ENCODE results near the gene SCUBE2.
"Not testable (repeated sequence)": the region's sequence is repeated elsewhere in the genome, so short reads cannot be mapped to it uniquely, and the experiment has no call there.

Gene SCUBE2

GRCh38 chr11:9039863-9040262 is 51.5 kb downstream of the SCUBE2 start:
- DNase-seq = no peak

DNA sequence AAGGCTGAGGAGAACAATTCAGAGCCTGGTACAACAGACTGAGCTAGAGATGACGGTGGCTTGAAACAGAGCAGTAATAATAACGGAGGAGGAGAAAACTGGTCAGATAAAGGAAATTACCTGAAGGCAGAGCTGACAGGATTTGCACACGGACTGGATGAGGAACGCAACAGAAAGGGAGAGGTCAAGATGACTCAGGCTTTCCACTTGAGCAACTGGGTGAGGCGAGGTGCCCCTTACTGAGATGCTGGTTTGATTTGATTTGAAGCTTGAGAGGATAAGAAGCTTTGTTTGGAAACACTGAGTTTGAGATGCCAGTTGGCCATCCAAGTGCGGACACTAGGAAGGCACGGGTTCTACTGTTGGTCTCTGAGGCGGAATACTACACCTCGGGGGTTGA is 52.2 kb downstream of the SCUBE2 start:
- DNase-seq = no peak

GRCh38 chr11:9038541-9038940 is 52.9 kb downstream of the SCUBE2 start:
- DNase-seq = no peak

- DNase-seq = no peak
Measured at GRCh38 chr11:9037963-9038362, 53.4 kb downstream of the SCUBE2 start.

GRCh38 chr11:9037046-9037780 is 54.2 kb downstream of the SCUBE2 start:
- no peak for DNase-seq

GRCh38 chr11:9030601-9031000 is 60.8 kb downstream of the SCUBE2 start:
- no peak for DNase-seq

GRCh38 chr11:9029422-9029821 is 62.0 kb downstream of the SCUBE2 start:
- no peak for DNase-seq

DNA sequence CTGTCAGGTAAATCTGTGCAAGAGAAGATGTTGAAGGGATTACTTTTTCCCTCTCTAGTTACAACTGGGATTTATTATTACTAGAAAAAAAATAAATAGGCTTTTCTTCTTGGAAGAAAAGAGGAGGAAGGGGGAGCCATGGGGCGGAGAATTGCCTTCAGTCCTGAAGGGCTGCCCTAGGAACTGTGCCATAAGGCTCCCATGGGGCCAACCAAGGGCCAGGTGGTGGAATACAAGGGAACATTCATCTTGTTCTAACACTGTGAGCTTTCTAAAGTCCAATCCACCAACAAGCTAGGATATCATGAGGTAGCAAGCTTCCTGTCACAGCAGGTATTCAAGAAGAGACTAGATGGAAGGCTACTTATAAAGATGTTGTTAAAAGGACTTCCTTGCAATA is 62.8 kb downstream of the SCUBE2 start:
- DNase-seq = no peak

- DNase-seq = no peak
Measured at GRCh38 chr11:9025101-9025850, 66.1 kb downstream of the SCUBE2 start.

DNA sequence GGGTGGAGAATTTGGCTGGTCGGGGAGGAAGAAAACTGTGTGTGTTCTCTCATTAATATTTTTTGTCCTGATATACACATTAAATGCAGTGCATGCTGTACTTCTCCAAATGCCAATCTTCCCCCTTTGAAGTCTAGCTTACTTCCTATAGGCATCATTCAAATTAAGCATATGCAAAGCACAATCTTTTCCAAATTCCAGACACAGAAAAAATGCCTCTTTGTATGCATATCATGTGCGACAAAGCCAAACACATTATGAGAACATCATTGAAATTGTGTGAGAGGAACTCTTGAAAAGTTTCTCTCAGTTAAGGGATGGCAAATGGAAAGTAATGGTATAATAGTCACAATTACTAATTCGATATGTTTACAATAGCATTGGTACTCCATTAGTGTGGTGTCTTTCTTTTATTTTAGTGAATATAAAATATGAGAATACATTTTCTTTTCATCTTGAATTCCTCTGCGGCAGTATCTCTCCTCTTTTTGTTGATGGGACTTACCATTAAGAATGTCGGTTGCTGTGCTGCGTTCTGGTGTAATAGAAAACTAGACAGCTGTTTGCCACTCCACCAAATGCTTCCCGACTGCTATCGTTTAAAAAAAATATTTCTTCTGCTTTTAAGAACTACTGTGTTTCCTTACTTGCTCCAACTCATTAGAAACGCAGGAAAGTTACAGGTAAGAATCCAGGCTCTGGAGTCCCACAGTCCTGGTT is 68.3 kb downstream of the SCUBE2 start:
- no peak for DNase-seq

DNA sequence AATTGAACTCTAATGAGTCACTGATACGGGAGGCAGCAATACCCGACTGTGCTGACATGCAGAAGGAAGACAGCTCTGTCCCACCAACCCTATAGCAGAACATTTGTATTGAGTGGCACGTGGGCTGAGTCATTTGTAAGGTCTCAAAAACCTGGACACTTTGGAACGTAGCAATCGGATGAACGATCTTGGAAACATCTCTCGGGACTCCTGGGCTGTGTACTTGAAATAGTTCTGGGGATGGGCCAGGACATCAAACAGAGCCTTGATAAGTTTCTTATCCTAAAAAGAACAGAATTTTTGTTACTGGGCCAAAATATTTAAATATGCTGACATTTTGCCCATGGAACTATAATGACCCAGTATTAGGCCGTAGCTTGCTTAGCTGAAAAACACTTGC is 70.5 kb downstream of the SCUBE2 start:
- DNase-seq = no peak

DNA sequence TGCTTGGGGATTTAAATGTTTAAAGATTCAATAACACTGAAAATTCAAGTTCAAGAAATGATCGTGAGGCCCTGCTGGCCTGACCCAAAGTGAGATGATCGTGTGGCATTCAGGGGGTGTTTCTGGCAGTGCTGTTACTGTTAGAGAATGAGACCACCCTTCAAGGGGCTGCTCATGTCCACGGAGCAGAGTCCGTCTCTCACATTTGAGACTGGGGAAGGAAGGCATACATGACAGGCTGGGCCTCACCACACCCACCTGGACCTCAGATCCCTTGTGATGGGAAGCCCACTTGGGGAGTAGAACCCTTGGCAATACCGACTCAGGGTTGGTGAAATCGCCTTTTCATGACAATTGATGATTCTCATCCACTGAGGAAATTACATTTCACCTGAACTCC is 71.5 kb downstream of the SCUBE2 start:
- DNase-seq = no peak

DNA sequence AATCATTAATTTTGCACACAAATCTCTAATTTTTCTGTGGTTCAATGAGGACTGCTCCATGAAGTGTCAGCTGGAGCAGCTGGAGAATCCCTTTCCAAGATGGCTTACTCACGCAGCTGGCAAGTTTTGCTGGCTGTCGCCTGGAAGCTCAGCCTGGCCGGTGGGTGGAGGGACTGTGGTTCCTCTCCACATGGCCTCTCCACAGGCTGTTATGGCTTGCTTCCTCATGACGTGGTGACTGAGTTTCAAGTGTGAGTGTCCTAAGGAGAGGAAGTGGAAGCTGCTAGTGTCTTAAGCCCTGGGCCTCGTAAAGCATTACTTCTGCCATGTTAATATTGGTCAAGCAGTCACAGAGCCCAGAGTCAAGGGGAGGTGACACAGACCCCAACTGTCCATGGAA is 73.6 kb downstream of the SCUBE2 start:
- DNase-seq = no peak

- DNase-seq = no peak
Measured at GRCh38 chr11:9016916-9017642, 74.3 kb downstream of the SCUBE2 start.

DNA sequence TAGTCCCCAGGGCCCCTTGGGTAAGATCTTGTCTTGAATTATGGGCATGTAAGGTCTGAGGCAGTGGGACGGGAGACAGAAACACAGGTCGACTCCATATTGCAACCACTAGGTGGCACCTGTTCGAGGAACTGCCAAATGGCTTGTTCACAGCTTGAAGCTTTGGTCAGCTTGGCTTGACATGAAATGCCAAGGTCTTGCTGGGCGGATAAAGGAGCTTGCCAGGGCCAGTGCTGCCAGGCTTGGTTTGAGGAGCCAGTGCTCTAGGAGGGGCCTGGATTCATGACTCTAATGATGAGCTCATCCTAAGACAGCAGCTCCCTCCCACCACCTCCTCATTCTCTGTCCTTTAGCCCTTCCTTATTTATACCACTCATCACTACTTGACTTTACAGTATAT is 75.7 kb downstream of the SCUBE2 start:
- peak; percentile 8 to 18 (median 12) for DNase-seq

GRCh38 chr11:9014826-9015225 is 76.6 kb downstream of the SCUBE2 start:
- DNase-seq = no peak

GRCh38 chr11:9013373-9013772 is 78.0 kb downstream of the SCUBE2 start:
- no peak for DNase-seq

- not testable (repeated sequence) for DNase-seq
Measured at GRCh38 chr11:9009538-9009937, 81.9 kb downstream of the SCUBE2 start.

GRCh38 chr11:9008661-9009060 is 82.7 kb downstream of the SCUBE2 start:
- DNase-seq = no peak

DNA sequence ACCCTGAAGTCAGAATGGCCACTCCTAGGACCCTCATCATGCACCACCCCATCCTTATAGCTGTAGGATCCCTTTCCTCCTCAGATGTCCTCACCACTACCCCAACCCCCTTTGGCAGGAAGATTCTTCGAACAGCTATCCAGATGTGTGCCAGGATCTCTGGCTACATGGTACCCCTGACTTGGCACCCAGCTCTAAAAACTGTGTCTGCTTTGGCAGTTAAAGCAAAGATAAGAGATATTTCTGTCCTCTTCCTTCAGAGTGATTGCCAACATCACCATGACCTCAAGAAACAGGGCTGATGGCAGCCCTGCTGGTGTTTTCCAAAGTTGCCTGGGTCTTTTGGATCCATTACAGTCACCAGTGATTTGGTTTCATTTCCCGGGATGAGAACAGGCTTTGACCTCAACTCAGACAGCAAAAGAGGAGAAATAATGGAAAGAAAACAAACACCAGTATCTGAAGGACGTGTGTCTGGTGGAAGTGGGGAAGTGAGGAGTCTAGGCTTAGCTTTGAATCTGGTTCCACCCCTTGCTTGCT is 83.3 kb downstream of the SCUBE2 start:
- no peak for DNase-seq

DNA sequence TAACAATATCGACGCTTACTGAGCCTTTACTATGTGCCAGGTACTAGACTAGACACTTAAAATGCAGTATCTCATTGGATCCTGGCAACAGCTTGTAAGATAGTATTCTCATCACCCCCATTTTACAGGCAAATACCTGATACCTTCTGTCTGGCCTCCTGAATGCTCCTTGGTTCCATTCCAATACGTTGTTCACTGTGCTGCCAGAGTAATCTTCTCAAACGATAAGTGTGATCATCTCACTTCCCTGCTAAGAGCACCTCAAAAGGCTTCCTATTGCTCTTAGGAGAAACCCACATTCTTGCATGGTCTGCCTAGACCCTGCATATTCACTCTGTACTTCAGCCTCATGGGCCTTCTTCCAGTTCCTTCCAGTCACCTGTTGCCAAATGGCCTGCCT is 86.3 kb downstream of the SCUBE2 start:
- DNase-seq = no peak

- no peak for DNase-seq
Measured at GRCh38 chr11:9004183-9004926, 87.0 kb downstream of the SCUBE2 start.

All from activated CD4-positive, CD25-positive, alpha-beta regulatory T cell (primary cell).